ENCODE results near the gene LRP1.

The LRP1 gene

DNA sequence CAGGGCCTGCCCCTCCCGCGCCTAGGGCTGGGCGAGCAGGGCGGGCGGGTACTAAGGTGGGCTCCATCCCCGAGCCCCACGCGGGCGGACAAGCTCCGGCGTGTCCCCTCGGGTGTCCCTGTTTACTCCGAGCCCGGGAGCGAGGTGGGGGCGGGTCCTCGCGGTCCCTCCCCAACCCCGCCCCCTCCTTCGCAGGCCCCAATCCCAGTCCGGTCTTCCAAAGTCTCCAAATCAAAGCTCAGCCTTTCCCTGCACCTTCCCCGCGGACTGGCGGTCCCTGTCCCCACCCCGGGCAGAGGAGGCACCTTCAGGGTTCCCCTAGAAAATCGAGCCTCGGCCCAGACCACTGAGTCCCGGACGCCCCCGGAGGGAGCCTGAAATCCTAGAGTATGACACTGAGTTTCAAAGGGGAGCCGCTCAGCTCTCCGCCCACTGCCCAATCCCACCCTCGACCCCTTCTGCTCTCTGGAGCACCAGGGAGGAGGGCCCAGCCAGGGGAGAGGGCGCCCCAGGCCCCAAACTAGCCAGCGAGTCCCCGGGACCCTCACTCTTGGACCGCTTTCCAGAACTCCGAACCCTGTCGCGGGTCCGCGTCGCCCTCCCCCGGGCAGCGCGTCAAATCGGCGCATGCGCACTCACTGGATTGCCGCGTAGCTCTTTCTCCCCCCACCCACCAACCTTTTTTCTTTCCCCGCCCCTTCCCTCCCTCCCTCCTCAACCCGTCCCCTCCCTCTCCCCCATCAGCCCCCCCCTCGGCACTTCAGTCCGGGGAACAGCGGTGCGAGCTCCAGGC, at the start of gene LRP1:
LRP1 (plus strand) TSS at position 758 of the 793 bp plus-strand sequence. CDS start 482 bp downstream, outside the sequence.
- peak; percentile 78 for DNase-seq

DNA sequence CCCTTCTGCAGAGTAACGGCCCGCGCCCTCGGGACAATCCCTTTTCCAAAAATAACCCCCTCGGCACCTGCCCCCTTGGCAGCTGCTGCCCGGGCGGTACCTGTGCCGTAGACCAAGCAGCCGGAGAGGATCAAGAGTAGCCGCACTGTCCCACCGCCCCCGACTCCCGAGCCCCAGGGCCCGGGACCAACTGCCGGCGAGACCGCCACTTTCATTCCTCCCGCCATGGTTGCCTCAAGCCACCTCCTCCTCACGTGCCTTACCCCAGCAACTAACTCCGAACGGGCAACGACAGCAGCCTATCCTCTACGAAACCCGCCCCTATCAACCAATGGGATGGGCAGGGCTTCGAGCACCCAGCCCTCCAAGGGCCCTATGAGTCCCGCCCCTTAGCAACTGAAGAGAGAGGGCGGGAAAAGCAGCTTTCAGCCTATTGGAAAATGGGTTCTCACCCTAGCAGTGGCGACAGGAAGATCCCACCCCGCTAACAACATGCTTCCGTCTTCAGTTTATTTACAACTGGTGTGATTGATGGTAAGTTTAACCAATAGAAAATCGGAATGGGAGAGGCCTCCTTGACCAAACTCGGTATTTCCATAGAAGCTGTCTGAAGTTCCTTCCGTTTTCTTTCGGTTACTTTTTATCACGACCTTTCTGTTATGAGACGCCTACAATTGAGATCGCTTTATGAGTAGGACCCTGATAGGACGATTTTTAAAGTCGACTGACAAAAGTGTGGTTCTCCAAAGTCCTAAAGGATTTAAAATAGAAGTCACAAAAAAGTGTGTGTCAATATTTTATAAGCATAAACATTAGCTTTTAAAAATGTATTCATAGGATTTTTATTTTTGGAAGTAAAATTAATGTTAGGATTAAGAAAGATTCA, 49.5 kb upstream of the LRP1 start, which contains the start of gene NEMP1:
NEMP1 (minus strand) TSS at position 273 of the 886 bp plus-strand sequence; CDS start at position 227, 46 bp downstream.
- DNase-seq, result peak; percentile 97

DNA sequence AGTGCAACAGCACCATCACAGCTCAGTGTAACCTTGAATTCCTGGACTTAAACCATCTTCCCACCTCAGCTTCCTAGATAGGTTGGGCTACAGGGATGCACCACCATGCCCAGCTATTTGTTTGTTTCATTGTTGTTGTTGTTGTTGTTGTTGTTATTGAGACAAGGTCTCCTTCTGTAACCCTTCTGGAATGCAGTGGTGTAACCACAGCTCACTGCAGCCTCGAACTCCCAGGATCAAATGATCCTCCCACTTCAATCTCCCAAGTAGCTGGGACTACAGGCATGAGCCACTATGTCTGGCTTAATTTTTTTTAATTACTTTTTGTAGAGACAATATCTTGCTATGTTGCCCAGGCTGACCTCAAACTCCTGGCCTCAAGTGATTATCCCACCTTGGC, 48.5 kb upstream of the LRP1 start:
- no peak for DNase-seq

DNA sequence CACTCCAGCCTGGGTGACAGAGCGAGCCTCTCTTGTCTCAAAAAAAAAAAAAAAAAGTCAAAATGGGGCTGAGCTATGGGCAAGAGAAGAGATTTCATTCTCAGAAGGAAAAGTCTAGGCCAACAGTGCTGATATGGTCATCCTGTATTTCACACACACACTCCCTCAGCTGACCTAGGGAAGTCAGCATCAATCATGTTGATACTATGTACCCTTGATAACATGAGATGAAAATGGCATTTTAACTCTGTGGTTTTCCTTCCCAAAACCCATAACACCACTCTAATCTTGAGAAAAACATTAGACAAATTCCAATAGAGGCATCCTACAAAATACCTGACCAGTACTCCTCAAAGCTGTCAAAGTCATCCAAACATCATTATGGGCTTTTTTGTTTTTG, 47.4 kb upstream of the LRP1 start:
- no peak for DNase-seq

DNA sequence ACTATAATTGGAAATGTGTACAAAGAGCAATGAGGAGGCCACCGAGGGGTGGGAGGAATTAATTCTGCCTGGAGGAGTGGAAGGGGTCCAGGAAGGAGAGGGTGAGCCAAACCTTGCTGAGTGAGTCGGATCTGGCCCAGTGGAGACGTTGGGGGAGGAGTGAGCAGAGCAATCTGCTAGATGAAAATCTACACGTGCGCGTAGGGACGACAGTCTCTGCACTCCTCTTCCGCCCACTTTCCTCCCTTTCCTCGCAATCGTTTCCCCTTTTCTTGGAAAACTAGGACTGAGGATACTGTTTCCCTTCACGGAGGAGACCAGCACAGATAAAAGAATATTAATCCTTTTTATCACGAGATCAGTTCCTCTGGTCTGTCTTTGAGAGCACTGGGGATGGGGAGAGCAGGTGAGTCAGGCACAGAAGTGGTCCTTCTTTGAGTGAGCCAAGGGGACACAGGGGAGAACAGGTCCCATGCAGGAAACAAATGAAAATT, 42.2 kb upstream of the LRP1 start:
- DNase-seq, result peak; percentile 50

DNA sequence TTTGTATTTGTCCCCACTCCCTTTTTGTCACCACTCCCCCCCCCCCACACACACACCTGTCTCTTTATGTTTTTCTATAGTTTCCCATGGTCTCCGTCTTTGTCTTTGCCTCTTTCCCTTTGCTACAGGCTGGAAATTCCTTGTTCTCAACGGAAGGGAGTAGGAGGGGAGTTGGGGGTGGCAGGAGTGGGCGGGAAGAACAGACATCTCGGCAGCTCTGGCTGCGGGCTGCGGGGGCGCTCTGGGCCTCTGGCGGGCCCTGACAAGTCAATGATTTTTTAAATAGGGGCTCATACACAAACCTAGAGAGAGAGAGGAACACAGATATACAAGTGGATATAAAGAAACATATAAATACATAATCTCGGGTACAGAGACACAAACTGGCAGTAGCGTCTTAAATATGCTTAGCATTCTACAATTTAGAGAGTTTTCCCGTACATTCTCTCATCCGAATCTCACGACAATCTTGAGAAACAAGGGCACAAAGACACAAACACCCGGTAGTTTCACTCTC, 41.7 kb upstream of the LRP1 start:
- peak; percentile 60 for DNase-seq

DNA sequence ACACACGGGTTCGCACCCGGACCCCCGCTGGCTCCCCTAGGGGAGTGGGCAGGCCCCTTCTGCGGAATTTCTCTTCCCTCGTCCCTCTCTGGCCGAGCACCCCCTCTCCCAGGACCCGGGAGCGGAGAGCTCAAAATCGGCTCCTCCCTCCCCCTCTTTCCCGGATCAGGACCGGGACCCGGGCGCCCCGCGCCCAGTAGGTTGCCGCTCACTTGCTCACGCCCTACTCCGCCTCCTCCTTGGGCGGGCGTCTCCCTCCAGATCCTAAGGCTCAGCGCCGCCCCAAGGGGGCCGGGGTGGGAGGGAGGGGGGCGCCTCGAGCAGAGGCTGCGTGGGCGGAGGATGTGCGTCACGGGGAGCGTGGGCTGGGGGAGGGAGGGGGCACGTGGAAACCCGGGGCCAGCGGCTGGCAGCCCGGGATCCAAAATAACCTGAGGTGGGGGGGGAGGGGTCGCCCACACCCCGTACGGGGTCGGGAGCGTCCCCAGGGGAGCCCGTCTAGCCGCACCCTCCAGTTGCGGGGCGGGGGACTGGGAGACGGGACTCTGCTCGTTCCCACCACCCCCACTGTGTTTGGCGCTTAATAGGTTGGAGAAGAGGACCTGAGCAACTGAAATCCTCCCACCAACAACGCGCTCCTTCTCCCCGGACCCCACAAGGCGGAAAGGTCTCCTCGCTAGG, 41.1 kb upstream of the LRP1 start:
- peak; percentile 89 for DNase-seq

DNA sequence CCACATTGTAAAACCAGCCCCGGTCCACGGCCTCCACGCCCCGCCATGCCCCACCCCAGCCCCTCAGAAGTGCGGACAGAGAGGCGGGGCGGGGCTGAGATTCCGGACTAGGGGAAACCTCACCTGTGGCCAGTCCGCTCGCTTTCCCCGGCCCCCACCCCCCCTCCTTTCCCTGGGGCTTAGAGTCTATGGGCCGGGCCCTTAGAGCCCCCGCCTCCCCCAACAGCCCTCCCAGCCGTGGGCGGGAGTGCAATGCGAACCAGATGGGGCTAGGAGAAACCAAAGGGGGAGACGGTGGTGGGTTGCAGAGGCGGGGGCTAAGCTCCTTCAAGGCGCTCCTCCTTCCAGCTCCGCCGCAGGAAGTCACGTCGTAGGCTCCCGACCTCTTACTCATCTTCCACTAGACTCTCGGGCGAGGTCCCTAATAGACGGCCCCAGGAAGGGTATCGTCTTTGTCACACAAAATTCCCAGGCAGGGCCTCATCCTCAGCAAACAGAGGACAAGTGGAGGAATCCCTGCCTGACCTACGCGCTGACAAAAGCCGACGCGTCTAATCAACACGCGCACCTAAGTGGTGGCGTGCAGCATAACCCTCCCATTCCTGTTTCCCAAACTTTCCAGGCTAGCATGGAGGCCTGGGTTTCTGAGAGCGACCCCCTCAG, 40.5 kb upstream of the LRP1 start:
- DNase-seq, result peak; percentile 82

DNA sequence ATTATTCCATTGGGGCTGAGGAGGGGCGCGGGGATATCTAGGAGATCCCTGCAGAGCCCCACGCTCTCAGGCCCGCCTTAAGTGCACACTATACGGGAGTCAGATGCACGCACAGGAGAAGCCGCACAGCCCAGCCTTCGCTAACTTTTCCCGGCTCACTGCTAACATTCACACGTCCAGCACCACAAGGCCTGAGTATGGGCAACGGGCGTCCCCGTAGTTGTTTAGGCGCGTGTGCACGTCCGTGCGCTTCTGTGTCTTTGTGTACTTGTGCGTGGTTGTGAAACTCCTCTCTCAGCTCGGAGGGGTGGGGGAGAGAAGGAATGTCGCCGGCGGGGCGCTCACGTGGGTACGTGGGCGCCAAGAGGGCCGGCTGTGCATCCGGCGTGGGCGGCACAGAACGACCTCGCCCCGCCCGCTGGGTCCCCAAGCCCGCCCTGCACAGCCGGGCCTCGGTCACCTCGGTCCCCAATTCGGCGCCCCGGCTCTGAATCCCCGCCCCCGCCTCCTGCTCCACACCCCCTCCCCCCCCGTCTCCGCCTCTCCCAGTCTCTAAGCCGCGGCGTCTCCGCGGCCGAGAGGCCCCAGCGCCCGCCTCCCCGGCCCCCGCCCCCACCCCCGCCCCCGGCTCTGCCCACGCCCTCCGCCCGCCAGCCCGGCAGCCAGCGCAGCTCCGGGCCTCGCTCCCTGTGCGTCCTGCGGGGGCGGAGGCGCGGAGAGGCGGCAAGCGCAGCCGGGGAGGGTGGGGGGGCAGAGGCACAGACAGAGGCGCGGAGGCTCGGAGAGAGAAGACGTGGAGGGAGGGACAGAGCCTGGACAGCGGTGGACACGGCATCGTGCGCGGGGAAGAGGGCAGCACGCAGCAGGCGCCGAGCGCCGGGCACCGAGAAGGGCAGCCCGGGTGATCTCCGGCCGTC, 39.7 kb upstream of the LRP1 start, which contains the start of gene NAB2:
NAB2 (plus strand) TSS at position 761 of the 917 bp plus-strand sequence. CDS start 158 bp downstream, outside the sequence.
- DNase-seq, result peak; percentile 83

DNA sequence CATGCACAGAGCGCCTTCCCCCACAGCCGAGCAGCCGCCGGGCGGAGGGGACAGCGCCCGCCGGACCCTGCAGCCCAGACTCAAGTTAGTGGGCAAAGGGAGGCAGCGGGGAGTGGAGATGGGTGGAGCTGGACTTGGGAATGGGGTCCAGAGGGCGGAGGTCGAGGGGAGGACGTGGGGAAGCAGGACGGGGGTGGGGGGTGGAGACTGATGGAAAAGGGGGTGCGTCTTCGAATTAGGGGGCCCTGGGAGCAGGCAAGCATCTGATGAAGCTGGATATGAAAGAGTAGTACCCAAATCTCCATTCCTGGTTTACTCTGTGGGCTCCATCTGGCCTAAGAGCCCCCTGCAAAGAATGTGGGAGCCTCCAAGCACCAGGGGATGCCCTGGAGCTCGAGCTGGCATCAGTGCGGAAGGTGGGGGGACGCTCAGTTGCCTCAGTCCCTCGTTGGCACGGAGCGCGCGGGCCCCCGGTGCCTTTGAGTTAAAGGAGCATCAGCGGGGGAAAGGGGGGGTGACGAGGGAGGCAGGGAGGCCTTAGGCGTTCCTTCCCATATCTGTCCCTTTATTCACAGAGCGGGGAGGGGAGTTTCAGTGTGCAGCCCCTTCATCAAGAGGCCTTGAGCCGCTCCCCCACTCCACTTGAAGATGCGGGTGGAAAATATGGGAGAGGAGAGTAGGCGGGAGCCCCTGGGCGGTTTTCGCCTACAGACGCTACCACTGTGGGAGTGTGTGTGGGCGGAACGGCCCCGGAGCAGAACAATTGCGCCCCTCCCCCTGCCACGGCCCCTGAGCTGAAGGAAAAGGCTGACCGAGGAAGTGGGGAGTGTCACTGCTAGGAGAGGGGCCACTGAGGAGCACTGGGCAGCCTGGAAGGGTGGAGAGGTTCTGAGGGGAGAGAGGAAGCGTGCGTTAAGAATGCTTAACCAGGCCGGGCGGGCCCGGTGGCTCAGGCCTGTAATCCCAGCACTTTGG, 38.7 kb upstream of the LRP1 start:
- DNase-seq, result peak; percentile 67

DNA sequence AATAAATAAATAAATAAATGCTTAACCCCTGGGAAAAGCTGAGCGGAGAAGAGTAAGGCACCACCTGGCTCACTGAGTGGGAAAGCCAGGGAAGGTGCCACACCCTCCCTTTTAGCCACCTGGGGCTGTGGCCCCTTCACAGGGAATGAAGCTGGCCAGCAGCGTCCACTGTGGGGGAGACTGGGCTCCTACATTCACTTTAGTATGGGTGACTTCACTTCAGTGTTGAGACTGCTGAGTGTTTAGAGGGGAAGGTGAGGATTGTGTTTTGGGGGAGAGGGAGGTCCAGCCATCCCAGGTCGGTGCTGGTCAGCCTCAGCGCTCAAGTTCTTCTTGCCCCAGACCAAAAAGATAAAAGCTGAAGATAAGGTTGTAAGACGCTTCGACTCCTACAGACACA, 37.8 kb upstream of the LRP1 start:
- DNase-seq, result no peak

DNA sequence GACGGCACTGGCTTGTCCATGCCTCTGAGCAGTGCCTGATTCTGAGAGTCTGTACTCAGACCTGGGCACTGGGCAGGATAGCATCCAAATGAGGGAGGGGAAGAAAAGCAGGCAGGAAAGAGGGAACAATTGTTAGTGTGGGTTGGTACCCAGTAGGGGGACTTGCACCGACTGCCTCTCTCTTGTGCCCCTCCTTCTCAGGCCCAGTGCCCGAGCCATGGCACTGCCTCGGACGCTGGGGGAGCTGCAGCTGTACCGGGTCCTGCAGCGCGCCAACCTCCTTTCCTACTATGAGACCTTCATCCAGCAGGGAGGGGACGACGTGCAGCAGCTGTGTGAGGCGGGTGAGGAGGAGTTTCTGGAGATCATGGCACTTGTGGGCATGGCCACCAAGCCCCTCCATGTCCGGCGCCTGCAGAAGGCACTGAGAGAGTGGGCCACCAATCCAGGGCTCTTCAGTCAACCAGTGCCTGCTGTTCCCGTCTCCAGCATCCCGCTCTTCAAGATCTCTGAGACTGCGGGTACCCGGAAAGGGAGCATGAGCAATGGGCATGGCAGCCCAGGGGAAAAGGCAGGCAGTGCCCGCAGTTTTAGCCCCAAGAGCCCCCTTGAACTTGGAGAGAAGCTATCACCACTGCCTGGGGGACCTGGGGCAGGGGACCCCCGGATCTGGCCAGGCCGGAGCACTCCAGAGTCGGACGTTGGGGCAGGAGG, 37.2 kb upstream of the LRP1 start:
- no peak for DNase-seq

DNA sequence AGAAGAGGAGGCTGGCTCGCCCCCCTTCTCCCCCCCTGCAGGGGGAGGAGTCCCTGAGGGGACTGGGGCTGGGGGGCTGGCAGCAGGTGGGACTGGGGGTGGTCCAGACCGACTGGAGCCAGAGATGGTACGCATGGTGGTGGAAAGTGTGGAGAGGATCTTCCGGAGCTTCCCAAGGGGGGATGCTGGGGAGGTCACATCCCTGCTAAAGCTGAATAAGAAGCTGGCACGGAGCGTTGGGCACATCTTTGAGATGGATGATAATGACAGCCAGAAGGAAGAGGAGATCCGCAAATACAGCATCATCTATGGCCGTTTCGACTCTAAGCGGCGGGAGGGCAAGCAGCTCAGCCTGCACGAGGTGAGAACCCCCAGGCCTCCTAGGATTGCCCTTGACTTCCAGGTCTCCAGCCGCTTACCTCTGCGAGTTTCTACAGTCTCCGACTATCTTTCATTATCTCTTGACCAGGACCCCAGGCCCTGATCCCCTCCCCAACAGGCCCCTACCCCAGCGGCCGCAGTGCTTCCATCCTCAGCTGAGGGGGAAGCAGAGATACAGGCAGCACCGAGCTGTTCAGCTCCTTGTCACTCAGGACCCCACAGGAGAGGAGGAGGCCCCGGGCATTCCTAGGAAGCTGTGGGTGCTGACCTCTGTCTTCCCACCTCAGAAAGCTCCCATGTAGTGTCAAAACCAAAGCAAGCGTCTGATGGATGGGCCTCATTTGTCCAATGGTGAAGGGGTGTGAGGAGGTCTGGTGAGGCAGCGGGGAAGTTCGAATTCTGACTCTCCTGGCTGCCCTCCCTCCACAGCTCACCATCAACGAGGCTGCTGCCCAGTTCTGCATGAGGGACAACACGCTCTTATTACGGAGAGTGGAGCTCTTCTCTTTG, 36.4 kb upstream of the LRP1 start:
- no peak for DNase-seq

DNA sequence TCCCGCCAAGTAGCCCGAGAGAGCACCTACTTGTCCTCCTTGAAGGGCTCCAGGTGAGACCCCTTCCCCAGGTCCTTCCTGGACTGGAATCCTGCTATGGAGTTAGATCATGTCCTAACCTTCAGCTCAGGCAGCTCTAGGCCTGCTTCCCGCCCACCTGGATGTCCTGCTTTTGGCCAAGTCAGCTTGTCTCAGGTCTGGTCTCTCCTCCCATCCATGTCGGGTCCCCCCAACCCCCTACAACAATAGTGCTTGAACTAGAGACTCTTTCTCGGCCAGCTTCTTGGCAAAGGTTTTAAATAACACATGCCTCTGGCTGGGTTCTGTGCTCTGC, 35.8 kb upstream of the LRP1 start:
- no peak for DNase-seq

DNA sequence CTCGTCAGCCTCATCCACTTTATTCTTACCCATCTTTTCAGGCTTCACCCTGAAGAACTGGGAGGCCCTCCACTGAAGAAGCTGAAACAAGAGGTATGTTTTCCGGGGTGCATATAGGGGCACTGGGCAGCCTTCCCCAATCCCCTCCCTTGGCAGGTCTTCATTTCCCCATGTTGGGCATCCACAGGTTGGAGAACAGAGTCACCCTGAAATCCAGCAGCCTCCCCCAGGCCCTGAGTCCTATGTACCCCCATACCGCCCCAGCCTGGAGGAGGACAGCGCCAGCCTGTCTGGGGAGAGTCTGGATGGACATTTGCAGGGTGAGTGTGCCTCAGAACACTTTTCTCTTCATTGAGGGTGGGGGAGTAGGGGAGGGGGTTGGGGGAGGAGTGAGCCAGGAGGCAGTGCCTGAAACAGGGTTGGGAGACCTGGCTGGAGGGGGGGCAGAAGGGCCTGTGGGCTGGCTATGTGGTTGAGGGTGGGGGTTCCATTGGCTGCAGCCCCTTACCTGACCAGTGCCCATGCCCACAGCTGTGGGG, 35.3 kb upstream of the LRP1 start:
- DNase-seq, result no peak

DNA sequence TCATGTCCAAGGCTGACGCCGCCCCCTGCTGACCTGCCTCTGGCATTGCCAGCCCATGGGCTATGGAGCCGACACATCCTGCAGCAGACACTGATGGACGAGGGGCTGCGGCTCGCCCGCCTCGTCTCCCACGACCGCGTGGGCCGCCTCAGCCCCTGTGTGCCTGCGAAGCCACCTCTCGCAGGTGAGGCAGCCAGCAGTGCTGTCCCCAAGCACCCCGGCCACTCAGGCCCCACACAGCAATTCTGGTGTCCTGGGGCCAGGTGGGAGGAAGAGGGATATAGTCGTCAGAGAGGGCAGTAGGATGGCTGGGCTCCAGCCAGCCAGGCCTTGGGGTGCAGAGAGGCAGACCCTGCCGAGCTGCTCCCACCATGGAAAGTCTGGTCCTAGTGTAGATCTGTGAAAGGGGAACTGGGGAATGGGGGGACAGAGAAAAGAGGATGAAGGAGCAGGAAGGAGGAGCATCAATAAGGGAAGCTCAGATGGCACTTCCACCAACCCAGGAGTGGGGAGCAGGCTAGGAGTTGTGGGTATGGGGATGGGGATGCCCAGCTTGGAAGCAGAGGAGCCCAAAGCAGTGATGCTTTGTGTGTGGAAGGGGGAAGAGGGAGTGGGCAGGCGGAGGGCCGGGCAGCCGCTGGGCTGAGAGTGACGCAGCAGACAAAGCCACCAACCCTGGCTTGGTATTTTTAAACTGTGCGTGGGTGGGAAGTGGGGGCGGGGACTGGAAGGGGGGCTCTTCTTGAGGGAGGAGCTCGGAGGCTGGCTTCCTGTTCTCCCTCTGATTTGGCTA, 34.7 kb upstream of the LRP1 start:
- DNase-seq, result peak; percentile 74
